HG02973 (cell line): ENCODE measurements around the gene CD200.

Source experiments
- ATAC-seq: cut with Tn5 transposase; IDR thresholded peaks from one replicate; pipeline ENCODE4 v1.9.1; 2021; ENCODE audit warnings: moderate library complexity; ENCODE audit not compliant: unreplicated experiment

CD200 gene

GRCh38 chr3:112407888-112408702 is 75.1 kb downstream of the CD200 start:
- ATAC-seq = no peak

GRCh38 chr3:112409041-112409440 is 76.1 kb downstream of the CD200 start:
- no peak for ATAC-seq

- ATAC-seq = no peak
Observed at GRCh38 chr3:112411425-112411824, 78.5 kb downstream of the CD200 start.
